ENCODE measurements around the gene SLC39A11.

DNA sequence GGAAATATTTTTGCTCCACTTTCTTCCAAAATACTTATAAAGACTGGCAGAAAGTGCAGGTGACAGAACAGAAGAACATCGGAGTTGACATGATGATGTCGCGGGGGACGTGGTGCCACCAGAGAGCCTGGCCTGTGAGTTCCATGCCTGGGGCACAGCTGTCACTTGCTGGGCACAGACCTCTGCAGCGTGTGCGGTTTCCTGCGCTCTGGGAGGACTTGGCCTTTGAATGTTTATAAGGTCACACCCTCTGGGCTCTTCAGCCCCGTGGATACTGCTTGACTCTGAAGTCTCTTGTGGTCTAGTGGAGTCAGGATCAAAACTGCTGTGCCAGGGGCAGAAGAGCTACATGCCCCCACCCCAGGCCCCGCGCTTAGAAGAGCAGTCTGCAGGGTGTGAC is 357.9 kb downstream of the SLC39A11 start:
- TF ChIP-seq, protein P1, sequence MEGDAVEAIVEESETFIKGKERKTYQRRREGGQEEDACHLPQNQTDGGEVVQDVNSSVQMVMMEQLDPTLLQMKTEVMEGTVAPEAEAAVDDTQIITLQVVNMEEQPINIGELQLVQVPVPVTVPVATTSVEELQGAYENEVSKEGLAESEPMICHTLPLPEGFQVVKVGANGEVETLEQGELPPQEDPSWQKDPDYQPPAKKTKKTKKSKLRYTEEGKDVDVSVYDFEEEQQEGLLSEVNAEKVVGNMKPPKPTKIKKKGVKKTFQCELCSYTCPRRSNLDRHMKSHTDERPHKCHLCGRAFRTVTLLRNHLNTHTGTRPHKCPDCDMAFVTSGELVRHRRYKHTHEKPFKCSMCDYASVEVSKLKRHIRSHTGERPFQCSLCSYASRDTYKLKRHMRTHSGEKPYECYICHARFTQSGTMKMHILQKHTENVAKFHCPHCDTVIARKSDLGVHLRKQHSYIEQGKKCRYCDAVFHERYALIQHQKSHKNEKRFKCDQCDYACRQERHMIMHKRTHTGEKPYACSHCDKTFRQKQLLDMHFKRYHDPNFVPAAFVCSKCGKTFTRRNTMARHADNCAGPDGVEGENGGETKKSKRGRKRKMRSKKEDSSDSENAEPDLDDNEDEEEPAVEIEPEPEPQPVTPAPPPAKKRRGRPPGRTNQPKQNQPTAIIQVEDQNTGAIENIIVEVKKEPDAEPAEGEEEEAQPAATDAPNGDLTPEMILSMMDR (IDR thresholded peaks at IDR 0.05) = no peak
- TF ChIP-seq POLR2A (IDR thresholded peaks at IDR 0.05) = no peak

All from body of pancreas (tissue), 4 donors.